ENCODE data around the gene SPDYE3.
"Not testable (repeated sequence)": the region's sequence is repeated elsewhere in the genome, so short reads cannot be mapped to it uniquely, and the experiment has no call there.

The SPDYE3 gene

GRCh38 chr7:100349757-100350156, 42.3 kb downstream of the SPDYE3 start:
- no peak for DNase-seq (ENCODE audit: low spot score)

- no peak for DNase-seq (ENCODE audit: low spot score)
These were observed 44.2 kb downstream of the SPDYE3 start for GRCh38 chr7:100351657-100352058.

DNA sequence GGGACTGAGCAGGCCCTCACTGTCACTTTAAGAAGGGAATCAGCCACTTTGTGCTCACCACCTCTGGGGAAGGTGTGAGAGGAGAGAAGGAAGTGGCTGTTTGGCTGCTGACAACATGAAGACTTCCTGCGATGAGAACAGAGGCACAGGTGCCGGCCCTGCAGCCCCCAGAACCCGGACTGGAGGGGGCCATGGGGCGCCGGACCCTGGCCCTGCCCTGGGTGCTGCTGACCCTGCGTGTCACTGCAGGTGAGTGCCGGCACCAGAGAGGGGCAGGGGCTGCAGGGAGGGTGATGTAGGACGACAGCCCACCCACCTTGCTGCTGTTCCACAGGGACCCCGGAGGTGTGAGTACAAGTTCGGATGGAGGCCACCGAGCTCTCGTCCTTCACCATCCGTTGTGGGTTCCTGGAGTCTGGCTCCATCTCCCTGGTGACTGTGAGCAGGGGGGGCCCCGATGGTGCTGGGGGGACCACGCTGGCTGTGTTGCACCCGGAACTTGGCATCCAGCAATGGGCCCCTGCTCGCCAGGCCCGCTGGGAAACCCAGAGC, 44.8 kb downstream of the SPDYE3 start:
- DNase-seq (ENCODE audit: low spot score), result not testable (repeated sequence)

DNA sequence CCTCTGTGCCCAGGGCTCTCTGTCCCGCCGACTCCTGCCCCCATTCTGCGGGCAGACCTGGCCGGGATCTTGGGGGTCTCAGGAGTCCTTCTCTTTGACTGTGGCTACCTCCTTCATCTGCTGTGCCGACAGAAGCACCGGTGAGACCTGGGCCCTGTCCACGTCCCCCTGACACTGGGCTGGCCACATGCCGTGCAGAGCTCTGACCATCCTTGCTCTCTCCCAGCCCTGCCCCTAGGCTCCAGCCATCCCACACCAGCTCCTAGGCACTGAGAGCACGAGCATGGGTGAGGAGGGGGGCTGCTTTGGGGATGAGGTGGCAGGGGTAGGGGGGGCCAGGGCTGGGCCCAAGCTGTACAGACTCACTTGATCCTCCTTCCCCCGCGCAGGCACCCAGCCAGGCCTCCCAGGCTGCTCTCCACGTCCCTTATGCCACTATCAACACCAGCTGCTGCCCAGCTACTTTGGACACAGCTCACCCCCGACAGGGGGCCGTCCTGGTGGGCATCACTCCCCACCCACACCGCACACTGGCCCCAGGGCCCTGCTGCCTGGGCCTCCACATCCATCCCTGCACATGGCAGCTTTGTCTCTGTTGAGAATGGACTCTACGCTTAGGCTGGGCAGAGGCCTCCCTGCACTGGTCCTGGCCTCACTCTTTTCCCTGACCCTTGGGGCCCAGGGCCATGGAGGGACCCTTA, 45.6 kb downstream of the SPDYE3 start:
- no peak for DNase-seq (ENCODE audit: low spot score)

DNA sequence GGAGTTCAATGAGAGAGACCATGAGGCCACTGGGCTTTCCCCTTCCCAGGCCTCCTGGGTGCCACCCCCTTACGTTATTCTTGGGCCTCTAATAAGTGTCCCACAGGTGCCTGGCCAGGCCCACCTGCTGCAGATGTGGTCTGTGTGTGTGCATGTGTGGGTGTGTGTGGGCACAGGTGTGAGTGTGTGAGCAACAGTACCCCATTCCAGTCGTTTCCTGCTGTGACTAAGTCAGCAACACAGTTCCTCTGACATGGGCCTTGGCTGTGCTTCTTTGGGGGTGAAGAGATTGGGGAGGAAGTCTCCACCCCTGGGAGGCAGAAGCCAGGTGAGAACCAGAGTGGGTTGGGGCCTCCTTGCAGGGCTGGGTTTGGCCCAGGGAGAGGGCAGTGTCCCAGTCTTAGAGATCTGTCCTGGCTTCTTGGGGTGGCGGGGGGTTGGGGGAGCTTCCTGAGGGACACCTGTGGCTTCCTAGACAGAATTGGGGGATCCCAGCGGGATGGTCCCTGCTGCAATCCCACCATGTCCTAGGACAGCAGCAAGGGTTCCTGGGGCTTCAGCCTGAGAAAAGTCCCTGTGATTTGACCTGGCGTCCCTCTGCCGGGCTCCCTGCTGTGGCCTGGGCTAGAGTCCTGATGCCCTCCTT, 46.3 kb downstream of the SPDYE3 start:
- DNase-seq (ENCODE audit: low spot score), result no peak

GRCh38 chr7:100356416-100357068, 49.0 kb downstream of the SPDYE3 start:
- no peak for DNase-seq (ENCODE audit: low spot score)

DNA sequence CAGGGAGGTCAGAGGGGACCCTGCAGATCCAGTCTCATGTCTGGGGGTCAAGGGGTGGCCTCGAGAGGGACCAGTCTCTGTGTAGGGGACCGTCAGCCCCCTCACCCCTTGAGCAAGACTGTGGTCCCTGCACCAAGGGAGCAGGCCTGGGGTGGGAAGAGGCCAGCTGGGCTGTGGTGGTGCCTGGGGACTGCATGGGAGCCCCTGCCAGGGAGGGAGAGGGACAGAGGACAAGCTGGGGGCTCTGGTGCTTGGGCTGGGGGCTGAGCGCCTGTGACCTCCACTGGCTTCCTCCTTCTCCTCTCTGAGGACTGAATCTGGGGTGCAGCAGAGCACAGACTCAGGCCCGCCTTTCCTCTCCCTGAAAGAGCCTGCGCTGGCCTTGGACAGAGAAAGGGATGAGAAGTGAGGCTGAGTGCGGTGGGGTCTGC, 49.6 kb downstream of the SPDYE3 start:
- DNase-seq (ENCODE audit: low spot score), result no peak

DNA sequence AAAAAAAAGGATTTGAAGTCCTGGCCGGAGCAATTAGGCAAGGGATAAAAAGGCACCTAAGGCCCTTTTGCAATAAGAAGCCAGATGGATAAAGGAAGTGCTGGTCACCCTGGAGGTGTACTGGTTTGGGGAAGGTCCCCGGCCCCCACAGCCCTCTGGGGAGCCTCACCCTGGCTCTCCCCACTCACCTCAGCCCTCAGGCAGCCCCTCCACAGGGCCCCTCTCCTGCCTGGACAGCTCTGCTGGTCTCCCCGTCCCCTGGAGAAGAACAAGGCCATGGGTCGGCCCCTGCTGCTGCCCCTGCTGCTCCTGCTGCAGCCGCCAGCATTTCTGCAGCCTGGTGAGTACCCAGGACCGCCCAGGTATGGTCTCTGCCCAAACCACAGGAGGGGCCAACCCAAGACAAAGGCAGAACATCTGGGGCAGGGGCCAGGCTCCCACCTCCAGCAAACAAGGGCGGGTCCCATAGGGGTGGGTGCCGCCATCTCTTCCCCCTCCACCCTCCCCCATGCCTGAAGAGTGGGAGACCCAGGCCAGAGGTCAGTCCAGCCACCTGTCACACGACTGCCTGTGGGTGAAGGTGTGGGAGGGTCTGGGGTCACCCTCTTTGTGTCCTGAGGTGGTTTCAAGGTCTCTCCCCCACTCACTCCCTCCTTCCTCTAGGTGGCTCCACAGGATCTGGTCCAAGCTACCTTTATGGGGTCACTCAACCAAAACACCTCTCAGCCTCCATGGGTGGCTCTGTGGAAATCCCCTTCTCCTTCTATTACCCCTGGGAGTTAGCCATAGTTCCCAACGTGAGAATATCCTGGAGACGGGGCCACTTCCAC, 50.7 kb downstream of the SPDYE3 start, which contains the start of gene PILRB:
Gene PILRB, plus strand, starts transcription at position 91 of the 830 bp plus-strand sequence. Its CDS starts 186 bp downstream, at position 277.
- no peak for DNase-seq (ENCODE audit: low spot score)

GRCh38 chr7:100358857-100359212, 51.3 kb downstream of the SPDYE3 start:
- DNase-seq (ENCODE audit: low spot score), result no peak

DNA sequence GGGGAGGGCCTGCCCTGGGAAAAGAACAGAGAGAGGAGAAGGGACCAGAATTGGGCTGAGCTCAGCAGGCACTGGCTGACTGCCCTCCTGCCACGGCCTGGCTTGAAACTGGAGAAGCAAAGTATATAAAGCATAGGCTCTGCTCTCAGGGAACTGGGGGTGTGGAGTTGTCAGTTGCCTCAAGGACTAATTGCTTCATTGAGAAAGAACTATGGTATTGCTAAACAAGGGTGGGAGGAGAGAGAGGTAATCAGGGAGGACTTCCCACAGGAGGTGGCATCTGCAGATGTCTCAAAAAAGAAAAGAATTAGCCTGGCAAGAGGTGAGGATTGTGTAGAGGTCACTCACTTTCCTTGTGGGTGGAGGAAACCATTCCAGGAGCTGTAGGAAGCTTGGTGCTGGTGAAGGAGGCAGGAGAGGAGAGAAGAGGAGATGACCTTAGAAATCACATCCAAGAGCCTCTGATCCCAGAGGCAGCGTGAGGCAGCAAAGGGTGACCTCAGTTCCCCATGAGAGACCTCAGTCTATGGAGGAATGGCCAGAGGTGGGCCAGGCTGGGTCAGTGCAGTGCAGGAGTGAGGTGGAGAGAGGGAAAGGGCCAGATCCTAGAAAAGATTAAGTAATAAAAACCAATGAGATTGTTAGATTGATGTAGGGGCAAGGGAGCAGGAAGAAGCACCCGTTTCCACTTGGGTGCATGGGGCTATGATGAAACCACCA, 52.8 kb downstream of the SPDYE3 start:
- DNase-seq (ENCODE audit: low spot score), result no peak

- no peak for DNase-seq (ENCODE audit: low spot score)
These were observed 55.6 kb downstream of the SPDYE3 start for GRCh38 chr7:100363098-100363497.

- not testable (repeated sequence) for DNase-seq (ENCODE audit: low spot score)
These were observed 56.3 kb downstream of the SPDYE3 start for GRCh38 chr7:100363797-100364196.

DNA sequence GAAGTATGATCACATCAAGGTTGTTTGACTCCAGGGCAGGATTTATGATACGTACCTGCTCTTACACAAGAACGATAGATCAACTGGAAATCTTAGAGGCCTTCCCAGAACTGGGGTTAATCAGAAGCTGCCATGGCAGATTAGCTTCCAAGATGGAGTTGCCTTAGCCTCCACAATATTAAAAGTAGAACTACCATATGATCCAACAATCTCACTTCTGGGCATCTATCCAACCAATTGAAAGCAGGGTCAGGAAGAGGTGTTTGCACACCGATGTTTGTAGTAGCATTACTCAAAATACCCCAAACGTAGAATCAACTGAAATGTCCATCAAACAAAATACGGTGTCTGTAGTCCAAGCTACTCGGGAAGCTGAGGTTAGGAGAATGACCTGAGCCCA, 57.0 kb downstream of the SPDYE3 start:
- no peak for DNase-seq (ENCODE audit: low spot score)

- not testable (repeated sequence) for DNase-seq (ENCODE audit: low spot score)
These were observed 58.5 kb downstream of the SPDYE3 start for GRCh38 chr7:100365998-100366367.

- DNase-seq (ENCODE audit: low spot score), result no peak
These were observed 59.1 kb downstream of the SPDYE3 start for GRCh38 chr7:100366411-100367250.

DNA sequence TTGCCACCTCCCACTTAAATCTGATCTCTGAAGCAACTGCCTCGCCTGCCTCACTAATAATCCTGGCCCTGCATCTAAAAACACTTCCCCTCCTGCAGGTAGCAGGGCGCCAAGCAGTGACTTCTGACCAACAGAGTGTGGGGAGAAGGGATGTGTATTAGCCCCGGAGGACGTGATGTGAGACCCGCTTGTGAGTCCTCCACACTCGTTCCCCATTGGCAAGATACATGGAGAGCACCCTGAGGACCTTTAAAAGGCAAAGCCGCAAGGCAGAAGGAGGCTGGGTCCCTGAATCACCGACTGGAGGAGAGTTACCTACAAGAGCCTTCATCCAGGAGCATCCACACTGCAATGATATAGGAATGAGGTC, 59.7 kb downstream of the SPDYE3 start:
- no peak for DNase-seq (ENCODE audit: low spot score)

- no peak for DNase-seq (ENCODE audit: low spot score)
These were observed 60.4 kb downstream of the SPDYE3 start for GRCh38 chr7:100367676-100368613.

DNA sequence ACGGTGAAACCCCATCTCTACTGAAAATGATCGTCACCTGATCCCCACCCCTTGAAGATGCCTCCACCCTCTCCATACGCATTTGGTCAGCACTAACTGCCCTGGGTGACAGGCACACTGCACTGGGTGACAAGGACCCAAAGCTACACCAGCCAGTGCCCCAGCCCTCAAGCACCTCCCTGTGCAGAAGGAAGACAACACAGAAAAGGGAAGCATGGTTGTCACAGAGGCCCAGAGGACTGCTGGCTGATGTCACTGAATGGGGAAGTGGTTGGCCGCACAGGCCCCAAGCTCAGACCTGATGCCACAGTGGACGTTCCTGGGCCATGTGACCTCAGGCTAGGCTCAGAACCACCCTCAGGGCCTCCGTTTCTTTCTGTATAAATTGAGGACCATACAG, 61.6 kb downstream of the SPDYE3 start:
- DNase-seq (ENCODE audit: low spot score), result no peak

DNA sequence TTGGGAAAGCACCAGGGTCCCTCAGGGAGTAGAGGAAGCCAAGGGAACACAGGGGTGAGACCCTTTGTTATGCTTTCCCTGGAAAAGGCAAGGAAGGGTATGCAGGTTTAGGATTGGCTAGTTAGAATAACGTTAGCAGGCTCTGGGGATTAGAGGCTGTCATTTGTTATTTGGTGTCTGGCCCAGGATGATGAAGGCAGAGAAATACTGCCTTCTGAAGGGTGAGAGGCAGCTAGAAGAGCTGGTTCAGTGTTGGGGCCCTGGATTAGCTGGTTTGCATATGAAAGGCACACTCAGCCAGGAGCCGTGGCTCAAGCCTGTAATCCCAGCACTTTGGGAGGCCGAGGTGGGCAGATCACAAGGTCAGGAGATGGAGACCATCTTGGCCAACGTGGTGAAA, 62.8 kb downstream of the SPDYE3 start:
- no peak for DNase-seq (ENCODE audit: low spot score)
